ENCODE measurements around the gene TGFBR3. TPM values are rescaled to one million over a fixed set of nuclear protein-coding genes. Genes with fewer than 3 reads are reported as not detected.
A peak's percentile ranks its signal among the peaks of the same experiment; 100 is the strongest.

TGFBR3 gene
- total and polyA plus RNA-seq, 8 donors = 21.7 to 54.6 (median 45.1) TPM

DNA sequence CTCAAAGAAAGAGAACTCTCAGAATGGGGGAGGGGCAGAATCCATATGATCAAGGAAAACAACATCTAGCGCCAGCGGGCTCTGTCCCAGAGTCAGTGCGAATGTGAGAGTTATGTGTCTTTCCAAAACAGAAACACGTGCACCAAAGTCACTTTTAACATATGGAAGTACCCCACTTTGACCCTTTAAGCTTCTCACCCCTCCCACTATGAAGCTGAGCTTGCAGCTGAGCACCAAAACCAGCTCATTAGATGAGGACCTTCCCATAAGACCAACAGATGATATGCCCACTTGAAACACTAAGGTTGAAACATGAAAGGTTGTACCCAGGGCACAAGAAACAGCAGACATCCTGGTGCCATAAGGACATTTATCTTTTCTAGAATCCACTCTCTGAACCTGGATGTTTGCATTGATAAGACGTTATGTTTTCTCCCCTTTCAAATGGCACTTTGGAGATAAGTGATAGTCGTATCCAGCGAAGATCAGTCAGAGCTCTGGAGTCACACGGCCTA, 171.0 kb downstream of the TGFBR3 start:
- peaks cover 0 to 20% of the 10 kb centered on the region in 2 donors for H3K36me3 ChIP-seq
- ATAC-seq (no peak), DNase-seq (no peak)
- TF ChIP-seq, protein P1, sequence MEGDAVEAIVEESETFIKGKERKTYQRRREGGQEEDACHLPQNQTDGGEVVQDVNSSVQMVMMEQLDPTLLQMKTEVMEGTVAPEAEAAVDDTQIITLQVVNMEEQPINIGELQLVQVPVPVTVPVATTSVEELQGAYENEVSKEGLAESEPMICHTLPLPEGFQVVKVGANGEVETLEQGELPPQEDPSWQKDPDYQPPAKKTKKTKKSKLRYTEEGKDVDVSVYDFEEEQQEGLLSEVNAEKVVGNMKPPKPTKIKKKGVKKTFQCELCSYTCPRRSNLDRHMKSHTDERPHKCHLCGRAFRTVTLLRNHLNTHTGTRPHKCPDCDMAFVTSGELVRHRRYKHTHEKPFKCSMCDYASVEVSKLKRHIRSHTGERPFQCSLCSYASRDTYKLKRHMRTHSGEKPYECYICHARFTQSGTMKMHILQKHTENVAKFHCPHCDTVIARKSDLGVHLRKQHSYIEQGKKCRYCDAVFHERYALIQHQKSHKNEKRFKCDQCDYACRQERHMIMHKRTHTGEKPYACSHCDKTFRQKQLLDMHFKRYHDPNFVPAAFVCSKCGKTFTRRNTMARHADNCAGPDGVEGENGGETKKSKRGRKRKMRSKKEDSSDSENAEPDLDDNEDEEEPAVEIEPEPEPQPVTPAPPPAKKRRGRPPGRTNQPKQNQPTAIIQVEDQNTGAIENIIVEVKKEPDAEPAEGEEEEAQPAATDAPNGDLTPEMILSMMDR (IDR thresholded peaks at IDR 0.05) = no peak
- no peak overlapping the region for H3K4me3 ChIP-seq
- H3K27ac ChIP-seq = no peak overlapping the region
- peaks cover 0 to 13% of the 10 kb centered on the region in 2 donors for H3K4me1 ChIP-seq
- H3K27me3 ChIP-seq = no peaks in the 10 kb centered on the region
- no peaks in the 10 kb centered on the region for H3K9me3 ChIP-seq
- intact Hi-C loops (cut with DNase I) = no loop called here

GRCh38 chr1:91712981-91713841, 172.7 kb downstream of the TGFBR3 start:
- Histone ChIP-seq H3K27me3 (no peaks in the 10 kb centered on the region), H3K27ac (peak overlapping the region; percentile 23 to 62), H3K4me1 (peaks cover 0 to 13% of the 10 kb centered on the region in 2 donors), H3K36me3 (peaks cover 0 to 6% of the 10 kb centered on the region in 2 donors), H3K9me3 (no peaks in the 10 kb centered on the region), H3K4me3 (no peak overlapping the region)
- TF ChIP-seq, protein P1 (IDR thresholded peaks at IDR 0.05) = no peak
- DNase-seq (peak in 2 of 4 donors; percentile 52 to 74), ATAC-seq (peak; percentile 66)
- intact Hi-C loops (cut with DNase I) = no loop called here

GRCh38 chr1:91712393-91712792, 173.6 kb downstream of the TGFBR3 start:
- H3K27me3 ChIP-seq = no peaks in the 10 kb centered on the region
- H3K4me1 ChIP-seq = peaks cover 0 to 13% of the 10 kb centered on the region in 2 donors
- no peak for ATAC-seq
- H3K36me3 ChIP-seq = peaks cover 0 to 15% of the 10 kb centered on the region in 2 donors
- H3K27ac ChIP-seq = peak overlapping the region; percentile 23 to 62
- intact Hi-C loops (cut with DNase I) = no loop called here
- DNase-seq = no peak
- H3K4me3 ChIP-seq = no peak overlapping the region
- H3K9me3 ChIP-seq = no peaks in the 10 kb centered on the region
- TF ChIP-seq, protein P1 (IDR thresholded peaks at IDR 0.05) = no peak

GRCh38 chr1:91711504-91712247, 174.3 kb downstream of the TGFBR3 start:
- DNase-seq (no peak), ATAC-seq (no peak)
- Histone ChIP-seq H3K9me3 (no peaks in the 10 kb centered on the region), H3K27me3 (no peaks in the 10 kb centered on the region), H3K27ac (no peak overlapping the region), H3K36me3 (peaks cover 0 to 16% of the 10 kb centered on the region in 2 donors), H3K4me3 (no peak overlapping the region), H3K4me1 (peaks cover 0 to 13% of the 10 kb centered on the region in 2 donors)
- TF ChIP-seq, protein P1 (IDR thresholded peaks at IDR 0.05) = no peak
- intact Hi-C loops (cut with DNase I) = no loop called here

- ATAC-seq (no peak), DNase-seq (no peak)
- Histone ChIP-seq H3K4me3 (no peak overlapping the region), H3K4me1 (peaks cover 0 to 13% of the 10 kb centered on the region in 2 donors), H3K9me3 (no peaks in the 10 kb centered on the region), H3K27ac (no peak overlapping the region), H3K36me3 (peaks cover 0 to 11% of the 10 kb centered on the region in 2 donors), H3K27me3 (no peaks in the 10 kb centered on the region)
- intact Hi-C loops (cut with DNase I) = no loop called here
- TF ChIP-seq, protein P1 (IDR thresholded peaks at IDR 0.05) = no peak
Measured at GRCh38 chr1:91710261-91710660, 175.7 kb downstream of the TGFBR3 start.

Measured in left lung (tissue), 10 donors.